HG03520 (cell line): Measurements from ENCODE around the gene CFD.
"Not testable (repeated sequence)": the region's sequence is repeated elsewhere in the genome, so short reads cannot be mapped to it uniquely, and the experiment has no call there.

Experiments used
- ATAC-seq: cut with Tn5 transposase; IDR thresholded peaks from one replicate; pipeline ENCODE4 v1.9.1; 2021; ENCODE audit warnings: mild to moderate bottlenecking, moderate library complexity; ENCODE audit not compliant: unreplicated experiment

The CFD gene

GRCh38 chr19:825897-826644, 33.4 kb upstream of the CFD start:
- ATAC-seq: no peak

- ATAC-seq: no peak
Measured at GRCh38 chr19:827314-827709, 32.2 kb upstream of the CFD start.

- ATAC-seq: no peak
Measured at GRCh38 chr19:827710-828321, 31.6 kb upstream of the CFD start, which contains the start of gene AZU1. AZU1 (plus strand) TSS chr19:827837; CDS start chr19:827847, 10 bp downstream.

DNA sequence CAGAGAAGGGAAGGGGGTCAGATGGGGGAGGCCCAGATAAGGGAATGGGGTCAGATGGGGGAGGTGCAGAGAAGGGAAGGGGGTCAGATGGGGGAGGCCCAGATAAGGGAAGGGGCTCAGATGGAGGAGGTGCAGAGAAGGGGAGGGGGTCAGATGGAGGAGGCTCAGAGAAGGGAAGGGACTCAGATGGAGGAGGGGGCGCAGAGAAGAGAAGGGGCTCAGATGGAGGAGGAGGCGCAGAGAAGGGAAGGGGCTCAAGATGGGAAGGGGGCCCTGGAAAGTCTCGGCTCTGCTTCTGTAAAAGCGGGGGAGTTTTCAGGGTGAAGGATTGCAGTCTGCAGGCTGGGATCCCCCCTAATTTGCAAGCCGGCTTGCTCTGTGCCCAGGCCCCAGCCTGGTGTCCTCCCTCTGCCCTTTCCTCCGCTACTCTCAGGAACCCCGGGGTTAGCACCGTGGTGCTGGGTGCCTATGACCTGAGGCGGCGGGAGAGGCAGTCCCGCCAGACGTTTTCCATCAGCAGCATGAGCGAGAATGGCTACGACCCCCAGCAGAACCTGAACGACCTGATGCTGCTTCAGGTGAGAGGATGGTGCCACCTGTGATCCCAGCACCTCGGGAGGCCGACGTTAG, 30.2 kb upstream of the CFD start:
- no peak for ATAC-seq

GRCh38 chr19:831407-832369, 27.8 kb upstream of the CFD start:
- no peak for ATAC-seq

- ATAC-seq: no peak
Measured at GRCh38 chr19:834216-834615, 25.2 kb upstream of the CFD start.

DNA sequence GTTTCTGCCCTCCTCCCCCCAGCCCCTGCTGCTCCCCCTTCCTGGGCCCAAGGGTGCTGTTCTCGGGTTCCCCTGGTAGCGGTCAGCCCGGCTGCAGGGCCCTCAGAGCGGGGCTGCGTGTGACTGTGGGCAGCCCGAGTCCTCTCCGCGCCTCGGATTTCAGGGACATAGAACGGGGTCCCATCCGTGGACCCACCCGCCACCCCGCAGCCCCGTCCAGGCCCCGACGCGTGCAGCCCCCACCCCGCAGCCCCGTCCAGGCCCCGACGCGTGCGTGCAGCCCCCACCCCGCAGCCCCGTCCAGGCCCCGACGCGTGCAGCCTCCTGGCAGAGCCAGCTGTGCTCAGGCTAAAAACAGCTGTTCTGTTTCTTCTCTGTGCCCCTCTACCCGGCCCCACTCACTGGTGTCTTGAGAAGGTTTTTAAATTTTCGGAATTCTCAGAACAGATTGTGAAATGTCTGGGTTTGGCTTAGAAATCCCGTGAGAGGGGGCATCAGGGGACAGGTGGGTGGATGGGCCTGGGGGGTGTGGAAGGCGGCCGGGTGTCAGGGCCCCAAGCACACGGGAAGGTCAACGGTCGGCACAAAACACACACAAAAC, 24.2 kb upstream of the CFD start:
- no peak for ATAC-seq

GRCh38 chr19:840519-841206, 18.8 kb upstream of the CFD start, which contains the start of gene PRTN3:
PRTN3 (plus strand) TSS chr19:840999; CDS start chr19:841009, 10 bp downstream.
- no peak for ATAC-seq

DNA sequence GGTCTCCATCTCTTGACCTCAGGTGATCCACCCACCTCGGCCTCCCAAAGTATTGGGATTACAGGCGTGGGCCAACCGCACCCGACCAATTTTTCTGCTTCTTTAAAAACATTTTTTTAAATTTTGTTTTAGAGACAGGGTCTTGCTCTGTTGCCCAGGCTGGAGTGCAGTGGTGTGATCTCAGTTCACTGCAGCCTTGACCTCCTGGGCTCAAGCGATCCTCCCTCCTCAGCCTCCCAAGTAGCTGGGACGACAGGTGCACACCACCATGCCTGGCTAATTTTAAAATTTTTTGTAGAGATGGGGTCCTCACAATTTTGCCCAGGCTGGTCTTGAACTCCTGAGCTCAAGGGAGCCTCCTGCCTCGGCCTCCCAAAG, 16.7 kb upstream of the CFD start:
- not testable (repeated sequence) for ATAC-seq

DNA sequence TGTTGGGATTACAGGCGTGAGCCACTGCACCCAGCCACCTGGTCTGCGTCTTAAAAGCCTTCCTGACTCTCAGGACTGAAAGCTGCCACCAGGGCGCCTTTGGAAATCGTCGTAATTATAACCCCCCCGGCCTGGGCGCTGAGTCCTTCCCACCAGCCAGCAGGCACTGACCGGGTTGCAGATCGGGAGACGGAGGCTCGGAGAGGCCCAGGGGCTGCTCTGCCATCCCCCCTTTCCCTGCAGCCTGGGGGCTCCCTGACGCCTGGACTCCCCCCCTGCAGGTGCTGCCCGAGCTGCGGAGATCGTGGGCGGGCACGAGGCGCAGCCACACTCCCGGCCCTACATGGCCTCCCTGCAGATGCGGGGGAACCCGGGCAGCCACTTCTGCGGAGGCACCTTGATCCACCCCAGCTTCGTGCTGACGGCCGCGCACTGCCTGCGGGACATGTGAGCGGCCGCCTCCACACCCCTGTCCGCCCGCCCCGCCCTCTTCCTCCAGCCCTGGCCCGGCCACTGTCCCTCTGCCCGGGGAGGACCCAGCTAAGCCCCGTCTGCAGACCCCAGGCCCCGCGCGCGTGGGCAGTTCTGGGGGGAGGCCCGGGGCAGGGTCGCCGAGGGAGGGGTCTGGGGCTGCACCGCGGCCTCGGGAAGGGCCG, 16.2 kb upstream of the CFD start:
- ATAC-seq: no peak

DNA sequence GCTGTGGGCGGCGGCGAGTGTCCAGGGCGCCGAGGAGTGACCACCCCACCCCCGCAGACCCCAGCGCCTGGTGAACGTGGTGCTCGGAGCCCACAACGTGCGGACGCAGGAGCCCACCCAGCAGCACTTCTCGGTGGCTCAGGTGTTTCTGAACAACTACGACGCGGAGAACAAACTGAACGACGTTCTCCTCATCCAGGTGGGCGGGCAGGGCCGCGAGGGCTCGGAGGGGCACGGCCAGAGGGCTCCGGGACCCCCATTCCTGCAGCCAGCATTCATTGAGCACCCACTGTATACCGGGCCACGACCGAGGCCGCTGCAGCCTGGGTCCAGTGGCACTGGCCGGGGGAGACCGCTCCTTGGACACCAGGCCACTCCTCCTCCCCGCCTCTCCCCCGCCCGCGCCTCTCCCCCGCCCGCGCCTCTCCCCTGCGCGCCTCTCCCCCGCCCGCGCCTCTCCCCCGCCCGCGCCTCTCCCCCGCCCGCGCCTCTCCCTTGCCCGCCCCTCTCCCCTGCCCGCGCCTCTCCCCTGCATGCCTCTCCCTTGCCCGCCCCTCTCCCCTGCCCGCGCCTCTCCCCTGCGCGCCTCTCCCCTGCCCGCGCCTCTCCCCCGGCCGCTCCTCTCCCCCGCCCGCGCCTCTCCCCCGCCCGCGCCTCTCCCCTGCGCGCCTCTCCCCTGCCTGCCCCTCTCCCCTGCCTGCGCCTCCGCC, 15.5 kb upstream of the CFD start:
- ATAC-seq: no peak

- no peak for ATAC-seq
Measured at GRCh38 chr19:844546-844971, 14.9 kb upstream of the CFD start.

DNA sequence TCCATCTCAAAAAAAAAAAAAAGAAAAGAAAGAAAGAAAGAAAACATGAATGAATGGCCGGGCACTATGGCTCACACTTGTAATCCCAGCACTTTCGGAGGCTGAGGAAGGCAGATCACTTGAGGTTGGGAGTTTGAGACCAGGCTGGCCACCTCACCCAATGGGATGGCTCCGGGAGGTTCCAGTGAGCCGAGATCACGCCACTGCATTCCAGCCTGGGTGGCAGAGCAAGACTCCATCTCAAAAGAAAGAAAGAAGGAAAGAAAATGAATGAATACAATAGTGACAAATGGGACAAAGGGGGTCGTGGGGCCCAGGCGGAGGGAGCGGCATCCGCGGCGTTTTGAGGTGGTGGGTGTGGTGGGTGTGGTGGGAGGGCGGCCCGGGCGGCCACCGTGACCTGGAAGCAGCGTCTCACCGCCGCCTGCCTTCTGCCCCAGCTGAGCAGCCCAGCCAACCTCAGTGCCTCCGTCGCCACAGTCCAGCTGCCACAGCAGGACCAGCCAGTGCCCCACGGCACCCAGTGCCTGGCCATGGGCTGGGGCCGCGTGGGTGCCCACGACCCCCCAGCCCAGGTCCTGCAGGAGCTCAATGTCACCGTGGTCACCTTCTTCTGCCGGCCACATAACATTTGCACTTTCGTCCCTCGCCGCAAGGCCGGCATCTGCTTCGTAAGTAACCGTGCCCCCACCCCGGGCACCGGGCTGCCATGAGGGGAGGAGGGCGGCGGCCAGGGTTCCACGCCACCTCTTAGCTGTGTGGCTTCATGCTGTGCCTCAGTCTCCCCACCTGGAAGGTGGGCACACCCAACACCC, 13.6 kb upstream of the CFD start:
- ATAC-seq: no peak

DNA sequence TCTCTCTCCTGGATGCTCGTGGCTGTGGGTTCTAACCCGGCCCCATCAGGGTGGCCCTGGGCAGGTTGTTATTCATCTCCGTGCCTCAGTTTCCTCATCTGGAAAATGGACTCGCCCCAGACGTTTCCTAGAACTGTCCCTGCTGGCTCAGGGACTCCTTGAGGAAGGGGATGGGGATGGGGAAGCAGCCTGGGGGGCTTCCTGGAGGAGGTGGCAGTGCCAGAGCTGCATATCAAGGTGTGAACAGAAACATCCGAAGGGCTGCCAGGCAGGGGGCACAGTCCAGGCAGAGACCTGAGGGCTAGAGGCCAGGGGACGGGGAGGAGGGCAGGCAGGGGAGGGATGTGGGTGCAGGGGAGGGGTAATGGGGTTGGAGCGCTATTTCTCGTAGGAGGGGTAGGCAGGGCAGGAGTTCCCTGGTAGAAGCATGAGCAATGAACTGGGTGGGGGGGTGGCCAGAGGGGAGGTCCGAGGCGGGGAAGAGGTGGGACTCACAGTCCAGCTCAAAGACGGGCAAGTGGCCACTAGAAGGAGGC, 11.0 kb upstream of the CFD start:
- ATAC-seq: no peak

DNA sequence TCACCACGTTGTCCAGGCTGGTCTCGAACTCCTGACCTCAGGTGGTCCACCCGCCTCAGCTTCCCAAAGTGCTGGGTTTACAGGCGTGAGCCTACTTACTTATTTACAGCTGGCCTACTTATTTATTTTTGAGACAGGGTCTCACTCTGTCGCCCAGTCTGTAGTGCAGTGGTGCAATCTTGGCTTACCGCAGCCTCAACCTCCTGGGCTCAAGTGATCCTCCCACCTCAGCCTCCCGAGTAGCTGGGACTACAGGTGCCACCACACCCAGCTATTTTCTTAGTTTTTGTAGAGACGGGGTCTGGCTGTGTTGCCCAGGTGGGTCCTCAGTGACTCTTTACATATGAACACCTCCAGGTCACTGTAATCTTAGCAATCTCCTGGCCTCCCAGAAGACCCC, 10.3 kb upstream of the CFD start:
- not testable (repeated sequence) for ATAC-seq

- ATAC-seq: no peak
Measured at GRCh38 chr19:850221-850978, 9.1 kb upstream of the CFD start.

DNA sequence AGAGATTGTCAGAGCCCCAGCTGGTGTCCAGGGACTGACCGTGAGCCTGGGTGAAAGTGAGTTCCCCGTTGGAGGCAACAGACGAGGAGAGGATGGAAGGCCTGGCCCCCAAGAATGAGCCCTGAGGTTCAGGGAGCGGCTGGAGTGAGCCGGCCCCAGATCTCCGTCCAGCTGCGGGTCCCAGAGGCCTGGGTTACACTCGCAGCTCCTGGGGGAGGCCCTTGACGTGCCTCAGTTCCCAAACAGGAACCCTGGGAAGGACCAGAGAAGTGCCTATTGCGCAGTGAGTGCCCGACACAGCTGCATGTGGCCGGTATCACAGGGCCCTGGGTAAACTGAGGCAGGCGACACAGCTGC, 8.5 kb upstream of the CFD start:
- no peak for ATAC-seq
